ENCODE results near the gene SSUH2. TPM values are rescaled to one million over a fixed set of nuclear protein-coding genes. Genes with fewer than 3 reads are reported as not detected.
"Not testable (repeated sequence)": the region's sequence is repeated elsewhere in the genome, so short reads cannot be mapped to it uniquely, and the experiment has no call there.

The SSUH2 gene
- total RNA-seq, 1 donor: not detected

DNA sequence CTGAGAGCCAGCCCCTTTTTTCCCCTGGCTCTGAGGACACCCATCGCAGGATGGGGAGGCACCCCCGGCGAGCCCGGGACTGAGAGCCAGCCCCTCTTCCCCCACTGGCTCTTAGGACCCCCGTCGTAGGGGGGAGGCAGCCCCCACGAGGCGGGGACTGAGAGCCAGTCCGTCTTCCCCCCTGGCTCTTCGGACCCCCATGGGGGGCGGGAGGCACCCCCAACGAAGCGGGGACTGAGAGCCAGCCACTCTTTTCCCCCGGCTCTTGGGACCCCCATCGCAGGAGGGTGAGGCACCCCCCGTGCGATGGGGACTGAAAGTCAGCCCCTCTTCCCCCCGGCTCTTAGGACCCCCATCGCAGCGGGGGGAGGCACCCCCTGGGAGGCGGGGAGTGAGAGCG is 36.8 kb upstream of the SSUH2 start:
- Histone ChIP-seq H3K4me3 (ENCODE audit: insufficient read depth, low read length) (no peak overlapping the region), H3K27ac (ENCODE audit: low read depth, low read length) (no peak overlapping the region), H3K79me2 (ENCODE audit: insufficient read depth, low read length) (no peaks in the 10 kb centered on the region), H2AFZ (ENCODE audit: low read length) (no peak overlapping the region), H3K36me3 (ENCODE audit: insufficient read depth, low read length) (no peaks in the 10 kb centered on the region), H4K20me1 (ENCODE audit: insufficient read depth, low read length) (no peaks in the 10 kb centered on the region), H3K4me2 (ENCODE audit: insufficient read depth, low read length) (no peak overlapping the region), H3K4me1 (ENCODE audit: insufficient read depth, low read length) (no peaks in the 10 kb centered on the region), H3K9me3 (ENCODE audit: low read depth, low read length) (no peaks in the 10 kb centered on the region), H3K27me3 (ENCODE audit: insufficient read depth, low read length) (no peaks in the 10 kb centered on the region)
- DNase-seq (ENCODE audit: insufficient read length, low spot score, missing footprints): no peak
- TF ChIP-seq, protein P1, sequence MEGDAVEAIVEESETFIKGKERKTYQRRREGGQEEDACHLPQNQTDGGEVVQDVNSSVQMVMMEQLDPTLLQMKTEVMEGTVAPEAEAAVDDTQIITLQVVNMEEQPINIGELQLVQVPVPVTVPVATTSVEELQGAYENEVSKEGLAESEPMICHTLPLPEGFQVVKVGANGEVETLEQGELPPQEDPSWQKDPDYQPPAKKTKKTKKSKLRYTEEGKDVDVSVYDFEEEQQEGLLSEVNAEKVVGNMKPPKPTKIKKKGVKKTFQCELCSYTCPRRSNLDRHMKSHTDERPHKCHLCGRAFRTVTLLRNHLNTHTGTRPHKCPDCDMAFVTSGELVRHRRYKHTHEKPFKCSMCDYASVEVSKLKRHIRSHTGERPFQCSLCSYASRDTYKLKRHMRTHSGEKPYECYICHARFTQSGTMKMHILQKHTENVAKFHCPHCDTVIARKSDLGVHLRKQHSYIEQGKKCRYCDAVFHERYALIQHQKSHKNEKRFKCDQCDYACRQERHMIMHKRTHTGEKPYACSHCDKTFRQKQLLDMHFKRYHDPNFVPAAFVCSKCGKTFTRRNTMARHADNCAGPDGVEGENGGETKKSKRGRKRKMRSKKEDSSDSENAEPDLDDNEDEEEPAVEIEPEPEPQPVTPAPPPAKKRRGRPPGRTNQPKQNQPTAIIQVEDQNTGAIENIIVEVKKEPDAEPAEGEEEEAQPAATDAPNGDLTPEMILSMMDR (IDR thresholded peaks at IDR 0.05; ENCODE audit: extremely low read depth, low read depth, low read length): no peak

DNA sequence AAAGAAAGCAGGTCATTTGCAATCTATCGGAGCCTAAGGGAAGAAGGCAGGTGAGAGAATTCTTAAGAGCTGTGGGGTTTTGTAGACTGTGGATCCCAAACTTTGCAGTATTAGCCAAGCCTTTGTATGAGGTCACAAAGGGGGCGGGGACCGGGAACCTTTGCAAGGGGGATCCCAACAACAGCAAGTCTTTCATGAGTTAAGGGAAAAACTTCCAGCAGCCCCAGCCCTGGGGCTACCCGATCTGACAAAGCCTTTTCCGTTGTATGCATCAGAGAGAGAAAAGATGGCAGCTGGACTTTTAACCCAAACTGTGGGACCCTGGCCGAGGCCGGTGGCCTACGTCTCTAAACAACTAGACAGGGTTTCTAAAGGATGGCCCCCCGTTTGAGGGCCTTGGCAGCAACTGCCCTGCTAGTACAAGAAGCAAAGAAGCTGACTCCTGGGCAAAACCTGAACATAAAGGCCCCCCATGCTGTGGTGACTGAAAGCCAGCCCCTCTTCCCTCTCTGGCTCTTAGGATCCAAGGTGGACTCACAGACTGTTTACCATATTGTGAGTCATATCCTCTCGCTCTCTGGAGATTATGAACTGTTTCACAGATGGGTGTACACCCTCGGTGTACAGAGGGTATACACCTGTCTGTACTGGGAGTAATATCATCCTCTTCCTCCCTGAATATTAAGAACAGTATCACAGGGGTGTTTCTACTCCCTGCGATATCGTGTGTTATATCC is 35.4 kb upstream of the SSUH2 start:
- H3K4me3 ChIP-seq (ENCODE audit: insufficient read depth, low read length); H3K9me3 ChIP-seq (ENCODE audit: low read depth, low read length); H3K27me3 ChIP-seq (ENCODE audit: insufficient read depth, low read length); DNase-seq (ENCODE audit: insufficient read length, low spot score, missing footprints); H3K4me2 ChIP-seq (ENCODE audit: insufficient read depth, low read length); H4K20me1 ChIP-seq (ENCODE audit: insufficient read depth, low read length); H3K79me2 ChIP-seq (ENCODE audit: insufficient read depth, low read length); H3K27ac ChIP-seq (ENCODE audit: low read depth, low read length); H3K36me3 ChIP-seq (ENCODE audit: insufficient read depth, low read length); H3K4me1 ChIP-seq (ENCODE audit: insufficient read depth, low read length); H2AFZ ChIP-seq (ENCODE audit: low read length): not testable (repeated sequence)

DNA sequence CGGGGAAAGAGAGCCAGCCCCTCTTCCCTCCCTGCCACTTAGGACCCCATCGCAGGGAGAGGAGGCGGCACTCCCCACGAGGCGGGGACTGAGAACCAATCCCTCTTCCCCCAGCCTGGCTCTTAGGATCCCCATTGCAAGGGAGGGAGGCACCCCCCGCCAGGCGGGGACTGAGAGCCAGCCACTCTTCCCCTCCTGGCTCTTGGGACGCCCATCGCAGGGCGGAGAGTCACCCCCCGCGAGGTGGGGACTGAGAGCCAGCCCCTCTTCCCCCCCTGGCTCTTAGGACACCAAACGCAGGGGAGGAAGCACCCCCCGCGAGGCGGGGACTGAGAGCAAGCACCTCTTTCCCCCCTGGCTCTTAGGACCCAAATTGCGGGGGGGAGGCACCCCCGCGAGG is 34.2 kb upstream of the SSUH2 start:
- Histone ChIP-seq H3K4me1 (ENCODE audit: insufficient read depth, low read length) (no peaks in the 10 kb centered on the region), H3K79me2 (ENCODE audit: insufficient read depth, low read length) (no peaks in the 10 kb centered on the region), H2AFZ (ENCODE audit: low read length) (no peak overlapping the region), H3K4me2 (ENCODE audit: insufficient read depth, low read length) (no peak overlapping the region), H4K20me1 (ENCODE audit: insufficient read depth, low read length) (no peaks in the 10 kb centered on the region), H3K27ac (ENCODE audit: low read depth, low read length) (no peak overlapping the region), H3K36me3 (ENCODE audit: insufficient read depth, low read length) (no peaks in the 10 kb centered on the region), H3K4me3 (ENCODE audit: insufficient read depth, low read length) (no peak overlapping the region), H3K9me3 (ENCODE audit: low read depth, low read length) (no peaks in the 10 kb centered on the region), H3K27me3 (ENCODE audit: insufficient read depth, low read length) (no peaks in the 10 kb centered on the region)
- TF ChIP-seq, protein P1 (IDR thresholded peaks at IDR 0.05; ENCODE audit: extremely low read depth, low read depth, low read length): no peak
- no peak for DNase-seq (ENCODE audit: insufficient read length, low spot score, missing footprints)

DNA sequence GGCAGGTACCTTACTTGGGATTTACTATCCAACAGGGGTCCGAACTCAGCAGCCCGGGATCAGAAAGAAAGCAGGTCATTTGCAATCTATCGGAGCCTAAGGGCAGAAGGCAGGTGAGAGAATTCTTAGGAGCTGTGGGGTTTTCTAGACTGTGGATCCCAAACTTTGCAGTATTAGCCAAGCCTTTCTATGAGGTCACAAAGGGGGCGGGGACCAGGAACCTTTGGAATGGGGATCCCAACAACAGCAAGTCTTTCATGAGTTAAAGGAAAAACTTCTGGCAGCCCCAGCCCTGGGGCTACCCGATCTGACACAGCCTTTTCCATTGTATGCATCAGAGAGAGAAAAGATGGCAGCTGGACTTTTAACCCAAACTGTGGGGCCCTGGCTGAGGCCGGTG is 32.7 kb upstream of the SSUH2 start:
- H3K4me2 ChIP-seq (ENCODE audit: insufficient read depth, low read length); H3K27ac ChIP-seq (ENCODE audit: low read depth, low read length); DNase-seq (ENCODE audit: insufficient read length, low spot score, missing footprints); H3K4me1 ChIP-seq (ENCODE audit: insufficient read depth, low read length); H3K27me3 ChIP-seq (ENCODE audit: insufficient read depth, low read length); H3K79me2 ChIP-seq (ENCODE audit: insufficient read depth, low read length); H3K4me3 ChIP-seq (ENCODE audit: insufficient read depth, low read length); H4K20me1 ChIP-seq (ENCODE audit: insufficient read depth, low read length); H3K9me3 ChIP-seq (ENCODE audit: low read depth, low read length); H2AFZ ChIP-seq (ENCODE audit: low read length); H3K36me3 ChIP-seq (ENCODE audit: insufficient read depth, low read length): not testable (repeated sequence)

DNA sequence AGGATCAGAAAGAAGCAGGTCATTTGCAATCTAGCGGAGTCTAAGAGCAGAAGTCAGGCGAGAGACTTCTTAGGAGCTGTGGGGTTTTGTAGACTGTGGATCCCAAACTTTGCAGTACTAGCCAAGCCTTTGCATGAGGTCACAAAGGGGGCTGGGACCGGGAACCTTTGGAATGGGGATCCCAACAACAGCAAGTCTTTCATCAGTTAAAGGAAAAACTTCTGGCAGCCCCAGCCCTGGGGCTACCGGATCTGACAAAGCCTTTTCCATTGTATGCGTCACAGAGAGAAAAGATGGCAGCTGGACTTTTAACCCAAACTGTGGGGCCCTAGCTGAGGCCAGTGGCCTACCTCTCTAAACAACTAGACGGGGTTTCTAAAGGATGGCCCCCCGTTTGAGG is 31.0 kb upstream of the SSUH2 start:
- H3K79me2 ChIP-seq (ENCODE audit: insufficient read depth, low read length); H3K4me1 ChIP-seq (ENCODE audit: insufficient read depth, low read length); DNase-seq (ENCODE audit: insufficient read length, low spot score, missing footprints); H3K4me2 ChIP-seq (ENCODE audit: insufficient read depth, low read length); H3K4me3 ChIP-seq (ENCODE audit: insufficient read depth, low read length); H4K20me1 ChIP-seq (ENCODE audit: insufficient read depth, low read length); H3K9me3 ChIP-seq (ENCODE audit: low read depth, low read length); H3K27ac ChIP-seq (ENCODE audit: low read depth, low read length); H2AFZ ChIP-seq (ENCODE audit: low read length); H3K27me3 ChIP-seq (ENCODE audit: insufficient read depth, low read length); H3K36me3 ChIP-seq (ENCODE audit: insufficient read depth, low read length): not testable (repeated sequence)
